HuH-7.5 (cell line): ENCODE measurements around the gene RNF34.
"Not testable (repeated sequence)": the region's sequence is repeated elsewhere in the genome, so short reads cannot be mapped to it uniquely, and the experiment has no call there.

Experiments
- DNase-seq: peaks from one replicate; pipeline ENCODE4 v3.0.0; 2011; ENCODE audit warnings: low spot score

RNF34 gene

DNA sequence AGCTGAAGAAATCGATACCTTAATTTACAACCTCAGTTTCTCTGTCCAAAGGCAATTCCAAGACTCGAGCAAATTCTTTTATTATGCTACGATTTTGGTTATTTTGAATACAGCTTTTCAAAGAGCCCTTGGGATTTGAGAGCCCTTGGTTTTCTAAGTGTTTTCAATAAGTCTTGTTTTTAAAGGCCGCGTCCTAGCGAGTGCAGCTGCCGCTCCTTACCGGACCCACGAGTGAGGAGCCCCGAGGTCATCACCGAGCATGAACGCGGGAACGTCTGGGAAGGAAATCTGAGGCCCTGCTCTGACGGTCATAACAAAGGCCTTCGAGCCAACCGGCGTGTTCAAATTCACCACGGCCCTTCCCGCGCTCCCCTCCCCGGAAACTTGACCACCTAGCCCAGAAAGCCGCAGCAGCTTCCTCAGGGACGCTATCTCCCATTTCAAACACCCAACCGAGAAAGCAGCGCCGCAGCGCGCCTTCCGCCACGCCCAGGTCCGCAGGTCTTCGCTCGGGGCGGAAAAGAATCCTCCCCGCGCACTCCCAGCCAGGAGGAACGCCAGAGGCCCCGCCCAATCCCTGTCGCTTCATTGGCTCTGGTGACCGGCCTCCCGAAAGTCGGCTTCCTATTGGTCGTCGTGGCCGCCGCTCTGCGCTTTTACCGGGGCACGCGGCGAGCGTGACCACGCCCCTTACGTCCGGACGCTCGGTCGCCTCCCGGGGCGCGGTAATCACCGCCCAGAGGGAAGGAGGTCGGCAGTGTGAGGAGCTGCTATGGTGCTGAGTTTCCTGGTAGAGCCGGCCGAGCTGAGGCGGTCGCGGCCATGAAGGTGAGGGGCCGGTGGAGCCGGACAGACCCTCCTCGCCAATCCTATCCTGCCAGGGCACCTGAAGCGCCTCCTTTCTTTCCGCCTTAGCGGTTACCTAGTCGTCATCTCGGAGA is at the start of gene RNF34:
Gene RNF34, plus strand, starts transcription at position 728 of the 941 bp plus-strand sequence. Its CDS starts 95 bp downstream, at position 823.
- DNase-seq = peak; percentile 82

DNA sequence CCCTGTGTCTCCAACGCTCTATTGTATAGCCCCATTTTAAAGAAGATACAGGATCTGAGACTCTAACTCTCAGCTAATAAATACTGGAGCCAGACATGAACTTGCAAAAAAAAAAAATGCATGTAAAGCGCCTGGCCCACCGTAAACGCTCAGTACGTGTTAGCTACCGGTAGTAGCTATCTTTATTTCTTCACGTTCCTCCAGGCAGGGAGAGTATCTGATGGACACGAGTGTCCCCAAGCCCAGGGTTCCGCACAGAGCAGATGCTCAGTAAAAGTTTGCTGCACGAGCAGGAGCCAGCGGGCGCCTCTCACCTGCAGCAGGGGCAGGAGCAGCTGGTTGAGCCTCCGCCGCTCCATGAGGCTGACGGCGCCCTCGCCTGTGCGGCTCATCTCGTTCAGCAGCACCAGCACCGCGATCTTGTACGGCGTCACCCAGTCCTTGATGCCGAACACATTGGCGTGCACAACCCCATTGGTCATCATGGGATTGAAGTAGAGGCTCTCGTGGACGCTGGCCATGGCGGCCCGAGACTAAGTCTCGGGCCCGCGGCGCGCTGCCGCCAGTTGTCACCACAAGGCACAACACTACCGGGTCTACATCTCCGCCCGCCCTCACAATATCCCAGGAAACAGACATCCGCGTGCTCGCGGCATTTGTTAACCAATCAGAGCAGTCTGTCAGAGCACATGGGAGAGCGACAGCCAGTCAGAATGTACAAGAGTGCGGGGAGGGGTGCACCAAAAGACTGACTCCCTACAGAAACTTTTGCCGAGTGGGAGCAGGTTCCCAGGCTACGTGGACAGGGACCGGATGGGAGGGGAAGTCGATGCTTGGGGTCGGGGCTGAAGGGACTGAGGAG is 47.9 kb upstream of the RNF34 start, which contains the start of gene ANAPC5:
Gene ANAPC5, minus strand, starts transcription at position 592 of the 862 bp plus-strand sequence. Its CDS starts 71 bp downstream, at position 521.
- DNase-seq = peak; percentile 85

- no peak for DNase-seq
Measured at GRCh38 chr12:121352682-121353018, 47.3 kb upstream of the RNF34 start.

GRCh38 chr12:121355818-121356217 is 44.1 kb upstream of the RNF34 start:
- DNase-seq = no peak

- DNase-seq = no peak
Measured at GRCh38 chr12:121356657-121357056, 43.3 kb upstream of the RNF34 start.

GRCh38 chr12:121357331-121357730 is 42.6 kb upstream of the RNF34 start:
- DNase-seq = no peak

DNA sequence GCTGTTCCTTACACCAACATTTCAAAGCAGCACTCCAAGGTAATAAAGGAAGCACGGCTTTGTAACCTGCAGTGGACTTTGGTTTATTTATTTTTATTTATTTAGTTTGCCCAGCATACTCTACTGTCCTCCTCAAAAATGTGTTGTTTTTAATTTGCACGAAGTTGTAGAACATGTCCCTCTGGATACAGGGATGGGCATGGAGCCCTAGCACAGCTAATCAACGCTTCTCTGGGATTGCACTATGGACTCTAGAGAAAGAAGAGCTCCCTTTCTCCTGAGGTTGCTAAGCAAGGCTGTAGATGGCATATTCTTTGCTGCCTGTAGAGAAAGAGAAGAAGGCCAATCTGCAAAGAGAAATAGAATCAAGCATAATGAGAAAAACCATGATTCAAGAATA is 41.8 kb upstream of the RNF34 start:
- DNase-seq = no peak

DNA sequence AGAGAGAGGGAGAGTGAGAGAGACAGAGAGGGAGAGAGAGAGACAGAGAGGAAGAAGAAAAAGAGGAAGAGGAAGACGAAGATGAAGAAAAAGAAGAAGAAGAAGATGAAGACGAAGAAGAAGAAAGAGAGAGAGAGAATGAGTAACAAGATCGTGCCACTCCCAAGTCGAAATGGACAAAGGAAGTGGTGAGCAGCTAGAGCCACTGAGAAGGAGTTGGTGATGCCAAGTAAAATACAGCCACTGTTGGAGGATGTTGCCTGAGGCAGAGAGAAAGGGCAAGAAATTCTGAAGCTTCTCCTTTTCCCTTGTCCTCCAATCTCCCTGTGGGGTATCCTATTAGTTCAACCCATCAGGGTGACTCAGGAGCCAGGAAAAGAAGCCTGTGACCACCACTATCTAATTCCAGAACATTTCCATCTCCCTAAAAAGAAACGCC is 35.2 kb upstream of the RNF34 start:
- no peak for DNase-seq

DNA sequence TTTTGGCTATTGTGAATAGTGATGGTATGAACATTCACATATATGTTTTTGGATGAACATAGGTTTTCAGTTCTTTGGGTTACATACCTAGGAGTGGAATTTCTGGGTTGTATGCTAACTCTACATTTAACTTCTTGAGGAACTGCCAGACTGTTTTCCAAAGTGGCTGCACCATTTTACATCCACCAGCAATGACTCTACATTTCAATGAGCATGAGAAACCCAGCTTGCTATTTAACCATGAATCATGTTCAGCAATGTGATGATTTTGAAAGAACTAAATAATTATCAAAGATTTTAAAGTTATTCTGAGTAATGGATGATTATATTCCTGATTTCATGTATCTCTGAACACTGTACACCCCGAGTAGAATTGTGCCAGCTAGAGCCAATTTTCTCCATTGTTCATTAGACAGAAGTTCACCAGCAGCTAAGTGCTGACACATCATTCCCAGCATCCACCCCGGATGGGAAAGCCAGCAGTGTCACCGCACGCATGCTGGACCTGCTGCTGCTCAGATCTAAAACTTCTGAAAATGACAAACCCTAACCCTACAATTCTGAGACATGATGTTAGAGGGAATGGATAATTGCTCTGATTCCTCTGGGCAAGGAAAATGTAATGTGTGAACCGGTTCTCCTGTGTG is 34.4 kb upstream of the RNF34 start:
- no peak for DNase-seq

- DNase-seq = no peak
Measured at GRCh38 chr12:121366063-121366459, 33.9 kb upstream of the RNF34 start.

DNA sequence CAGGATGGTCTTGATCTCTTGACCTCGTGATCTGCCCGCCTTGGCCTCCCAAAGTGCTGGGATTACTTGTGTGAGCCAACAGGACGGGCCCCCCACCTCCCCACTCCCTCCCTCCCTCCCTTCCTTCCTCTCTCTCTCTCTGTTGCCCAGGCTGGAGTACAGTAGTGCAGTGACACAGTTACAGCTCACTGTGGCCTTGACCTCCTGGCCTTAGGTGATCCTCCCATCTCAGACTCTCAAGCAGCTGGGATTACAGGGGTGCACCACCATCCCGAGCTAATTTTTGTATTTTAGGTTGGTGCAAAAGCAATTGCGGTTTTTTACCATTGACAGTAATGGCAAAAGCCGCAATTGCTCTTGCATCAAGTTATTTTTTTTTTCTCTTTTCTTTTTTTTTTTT is 28.5 kb upstream of the RNF34 start:
- DNase-seq = no peak

- no peak for DNase-seq
Measured at GRCh38 chr12:121373755-121374154, 26.2 kb upstream of the RNF34 start.

DNA sequence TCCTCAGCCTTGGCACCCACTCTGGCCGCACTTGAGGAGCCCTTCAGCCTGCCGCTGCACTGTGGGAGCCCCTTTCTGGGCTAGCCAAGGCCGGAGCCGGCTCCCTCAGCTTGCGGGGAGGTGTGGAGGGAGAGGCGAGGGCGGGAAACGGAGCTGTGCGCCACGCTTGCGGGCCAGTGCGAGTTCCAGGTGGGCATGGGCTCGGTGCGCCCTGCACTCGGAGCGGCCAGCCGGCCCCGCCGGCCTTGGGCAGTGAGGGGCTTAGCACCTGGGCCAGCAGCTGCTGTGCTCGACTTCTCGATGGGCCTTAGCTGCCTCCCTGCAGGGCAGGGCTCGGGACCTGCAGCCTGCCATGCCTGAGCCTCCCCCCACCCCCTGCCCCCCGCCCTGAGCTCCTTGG is 25.6 kb upstream of the RNF34 start:
- not testable (repeated sequence) for DNase-seq

DNA sequence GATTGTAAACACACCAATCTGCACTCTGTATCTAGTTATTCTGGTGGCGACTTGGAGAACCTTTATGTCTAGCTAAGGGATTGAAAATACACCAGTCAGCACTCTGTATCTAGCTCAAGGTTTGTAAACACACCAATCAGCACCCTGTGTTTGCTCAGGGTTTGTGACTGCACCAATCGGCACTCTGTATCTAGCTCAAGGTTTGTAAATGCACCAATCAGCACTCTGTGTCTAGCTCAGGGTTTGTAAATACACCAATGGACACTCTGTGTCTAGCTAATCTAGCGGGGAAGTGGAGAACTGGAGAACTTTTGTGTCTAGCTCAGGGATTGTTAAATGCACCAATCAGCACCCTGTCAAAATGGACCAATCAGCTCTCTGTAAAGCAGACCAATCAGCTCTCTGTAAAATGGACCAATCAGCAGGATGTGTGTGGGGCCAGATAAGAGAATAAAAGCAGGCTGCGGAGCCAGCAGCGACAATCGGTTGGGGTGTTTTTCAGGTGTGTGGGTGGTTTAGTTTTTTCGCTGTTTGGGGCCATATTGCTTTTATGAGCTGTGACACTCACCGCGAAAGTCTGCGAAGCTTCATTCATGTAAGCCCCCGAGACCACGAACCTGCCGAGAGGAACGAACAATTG is 24.9 kb upstream of the RNF34 start:
- not testable (repeated sequence) for DNase-seq

DNA sequence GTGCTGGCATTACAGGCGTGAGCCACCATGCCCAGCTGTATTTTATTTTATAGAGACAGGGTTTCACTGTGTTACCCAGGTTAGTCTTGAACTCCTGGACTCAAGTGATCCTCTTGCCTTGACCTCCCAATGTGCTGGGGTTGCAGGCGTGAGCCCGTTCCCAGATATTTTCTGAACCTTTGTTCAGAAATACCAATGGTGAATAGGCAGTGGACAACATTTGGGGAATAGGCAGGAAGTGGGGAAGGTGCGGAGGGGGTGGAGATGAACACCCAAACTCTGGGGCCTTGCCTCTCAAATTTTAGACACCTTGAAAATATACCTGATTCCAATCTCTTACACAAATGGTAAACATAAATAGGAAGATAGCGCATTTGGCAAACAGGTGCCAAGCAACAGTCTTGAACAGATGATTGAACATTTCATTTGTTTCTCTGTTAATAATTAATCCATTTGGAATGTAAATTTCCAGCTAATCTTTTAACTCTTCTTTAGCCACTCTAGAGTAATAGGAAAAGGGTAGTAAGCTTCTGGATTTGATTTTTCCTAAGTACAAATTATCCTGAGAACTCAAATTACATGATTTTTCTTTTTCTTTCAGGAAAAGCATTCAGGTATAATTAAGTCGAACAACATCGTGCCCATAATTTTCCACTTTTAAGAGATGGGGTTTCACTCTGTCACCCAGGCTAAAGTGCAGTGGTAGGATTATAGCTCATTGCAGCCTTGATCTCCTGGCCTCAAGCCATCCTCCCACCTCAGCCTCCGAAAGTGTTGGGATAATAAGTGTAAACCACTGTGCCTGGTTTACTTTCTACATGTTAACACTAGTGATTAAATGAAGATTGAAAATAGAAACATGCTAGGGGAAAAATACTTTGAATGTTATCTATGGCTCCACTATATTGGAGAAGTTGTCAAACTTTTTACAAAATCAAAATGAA is 22.9 kb upstream of the RNF34 start:
- no peak for DNase-seq

DNA sequence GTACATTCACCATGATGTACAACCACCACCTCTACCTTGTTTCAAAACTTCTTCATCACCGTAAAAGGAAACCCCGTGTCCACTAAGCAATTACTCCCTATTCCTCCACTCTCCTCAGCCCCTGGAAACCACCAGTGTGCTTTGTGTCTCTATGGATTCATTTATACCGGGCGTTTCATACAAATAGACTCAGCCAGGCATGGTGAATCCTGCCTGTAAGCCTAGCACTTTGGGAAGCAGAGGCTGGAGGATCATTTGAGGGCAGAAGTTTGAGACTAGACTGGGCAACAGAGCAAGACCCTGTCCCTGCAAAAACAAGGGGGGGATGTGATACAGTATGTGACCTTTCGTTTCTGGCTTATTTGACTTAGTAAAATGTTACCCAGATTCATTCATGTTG is 21.2 kb upstream of the RNF34 start:
- DNase-seq = no peak

- no peak for DNase-seq
Measured at GRCh38 chr12:121379945-121380344, 20.0 kb upstream of the RNF34 start.

- no peak for DNase-seq
Measured at GRCh38 chr12:121383601-121384021, 16.3 kb upstream of the RNF34 start.

DNA sequence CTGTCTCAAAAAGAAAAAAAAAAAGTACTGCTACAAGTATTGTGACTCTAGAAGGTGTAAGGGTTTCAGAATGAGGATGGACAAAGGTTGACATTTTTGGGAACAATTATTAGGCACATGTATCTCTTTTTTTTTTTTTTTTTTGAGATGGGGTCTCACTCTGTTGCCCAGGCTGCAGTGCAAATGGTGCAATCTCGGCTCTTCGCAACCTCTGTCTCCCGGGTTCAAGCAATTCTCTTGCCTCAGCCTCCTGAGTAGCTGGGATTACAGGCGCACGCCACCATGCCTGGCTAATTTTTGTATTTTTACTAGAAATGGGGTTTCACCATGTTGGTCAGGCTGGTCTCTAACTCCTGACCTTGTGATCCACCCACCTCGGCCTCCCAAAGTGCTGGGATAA is 15.0 kb upstream of the RNF34 start:
- DNase-seq = not testable (repeated sequence)

- DNase-seq = no peak
Measured at GRCh38 chr12:121388421-121388981, 11.4 kb upstream of the RNF34 start.
